T-helper 22 cell (primary cell): ENCODE measurements around the gene RHOBTB1.
"Not testable (repeated sequence)": the region's sequence is repeated elsewhere in the genome, so short reads cannot be mapped to it uniquely, and the experiment has no call there.

ENCODE experiments used
- DNase-seq: peaks from one replicate; pipeline ENCODE4 v3.0.0-alpha.2; 2020; ENCODE audit warnings: low read depth

The RHOBTB1 gene

DNA sequence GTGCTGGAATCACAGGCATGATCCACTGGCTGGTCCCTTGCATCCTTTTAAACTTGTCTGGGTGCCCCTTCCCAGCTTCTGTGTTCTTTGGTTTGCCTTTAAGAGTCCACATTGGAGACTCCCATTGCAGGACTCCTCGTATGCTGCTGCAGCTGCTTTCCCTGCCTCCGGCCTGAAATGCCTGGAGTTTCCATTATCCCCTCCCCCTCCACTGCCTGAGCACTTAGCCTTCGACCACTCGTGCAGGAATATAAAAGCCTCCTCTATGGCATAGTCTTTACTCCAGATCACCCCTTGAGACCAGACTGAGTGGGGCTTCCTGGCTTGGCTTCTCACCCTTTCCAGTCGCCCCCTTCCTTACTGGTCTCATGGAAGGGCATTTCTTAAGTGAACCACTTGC, 80.2 kb downstream of the RHOBTB1 start:
- DNase-seq = no peak

DNA sequence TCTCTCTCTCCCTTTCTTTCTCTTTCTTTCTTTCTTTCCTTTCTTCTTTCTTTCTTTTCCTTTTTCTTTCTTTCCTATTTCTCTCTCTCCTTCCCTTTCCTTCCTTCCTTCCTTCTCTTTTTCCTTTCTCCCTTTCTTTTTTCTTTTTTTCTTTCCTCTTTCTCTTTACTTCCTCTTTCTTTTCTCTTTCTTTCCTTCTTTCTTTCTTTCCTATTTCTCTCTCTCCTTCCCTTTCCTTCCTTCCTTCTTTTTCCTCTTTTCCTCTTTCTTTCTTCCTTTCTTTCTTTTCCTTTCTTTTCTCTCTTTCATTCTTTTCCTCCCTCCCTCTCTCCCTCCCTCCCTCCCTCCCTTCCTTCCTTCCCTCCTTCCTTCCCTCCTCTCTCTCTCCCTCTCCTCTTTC, 81.5 kb downstream of the RHOBTB1 start:
- no peak for DNase-seq

- DNase-seq = no peak
These were observed 87.6 kb downstream of the RHOBTB1 start for GRCh38 chr10:60856405-60856804.

DNA sequence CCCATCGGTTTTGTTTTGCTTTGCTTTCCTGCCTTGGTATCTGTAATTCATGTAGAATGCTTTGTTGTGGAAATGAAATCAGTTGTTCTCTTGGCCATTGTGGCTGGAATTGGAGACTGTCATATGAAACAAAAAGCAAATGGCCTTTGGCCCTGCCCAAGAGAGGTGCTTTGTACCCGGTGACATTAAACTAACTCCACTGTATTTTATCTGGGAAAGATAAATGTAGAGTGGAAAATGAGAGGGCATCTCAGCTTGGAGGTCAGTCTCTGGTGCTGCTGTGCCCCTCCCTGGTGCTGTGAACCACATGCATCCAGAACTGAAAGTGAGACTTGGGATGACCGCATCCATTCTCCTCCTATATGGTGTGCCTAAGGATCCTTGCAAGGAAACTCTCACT, 90.3 kb downstream of the RHOBTB1 start:
- no peak for DNase-seq

GRCh38 chr10:60853107-60853506, 90.9 kb downstream of the RHOBTB1 start:
- DNase-seq = no peak

DNA sequence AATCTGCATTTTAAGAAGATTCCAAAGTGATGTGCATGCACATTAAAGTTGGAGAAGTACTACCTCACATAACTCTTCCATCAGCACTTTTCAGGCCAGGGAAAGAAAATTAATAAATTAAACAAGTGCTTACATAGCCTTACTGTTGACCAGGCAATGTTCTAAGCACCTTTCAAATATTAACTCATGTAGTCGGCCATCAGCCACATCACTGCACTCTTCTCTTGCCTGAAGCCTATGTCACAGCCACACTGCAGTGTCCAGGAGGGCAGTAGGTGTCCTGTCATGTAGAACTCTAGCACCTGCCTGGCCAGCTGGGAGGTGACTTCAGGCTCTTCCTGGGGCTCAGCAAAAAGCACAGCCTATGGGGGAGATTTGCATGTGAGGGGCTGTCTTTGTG, 94.2 kb downstream of the RHOBTB1 start:
- DNase-seq = no peak

GRCh38 chr10:60849217-60849616, 94.8 kb downstream of the RHOBTB1 start:
- no peak for DNase-seq

GRCh38 chr10:60848680-60849079, 95.3 kb downstream of the RHOBTB1 start:
- DNase-seq = no peak

GRCh38 chr10:60848126-60848525, 95.9 kb downstream of the RHOBTB1 start:
- DNase-seq = no peak

- DNase-seq = no peak
These were observed 97.8 kb downstream of the RHOBTB1 start for GRCh38 chr10:60846173-60846572.

GRCh38 chr10:60845038-60845437, 98.9 kb downstream of the RHOBTB1 start:
- DNase-seq = no peak

DNA sequence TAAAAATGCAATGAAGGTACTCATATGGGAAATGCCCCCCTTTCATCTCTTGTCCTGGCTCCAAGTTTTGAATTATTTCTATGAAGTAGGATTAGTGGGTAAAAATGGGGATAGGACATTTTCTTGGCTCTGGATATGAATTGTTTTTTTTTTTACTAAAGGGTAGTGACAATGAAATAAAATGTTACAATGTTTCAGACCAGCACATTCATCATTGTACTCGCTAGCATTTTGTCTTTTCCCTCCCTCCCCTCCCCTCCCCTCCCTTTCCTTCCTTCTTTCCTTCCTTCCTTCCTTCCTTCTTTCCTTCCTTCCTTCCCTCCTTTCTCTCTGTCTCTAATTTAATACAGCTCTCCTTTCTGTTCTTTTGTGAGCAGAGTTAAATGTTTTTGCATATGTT, 101.3 kb downstream of the RHOBTB1 start:
- DNase-seq = no peak

DNA sequence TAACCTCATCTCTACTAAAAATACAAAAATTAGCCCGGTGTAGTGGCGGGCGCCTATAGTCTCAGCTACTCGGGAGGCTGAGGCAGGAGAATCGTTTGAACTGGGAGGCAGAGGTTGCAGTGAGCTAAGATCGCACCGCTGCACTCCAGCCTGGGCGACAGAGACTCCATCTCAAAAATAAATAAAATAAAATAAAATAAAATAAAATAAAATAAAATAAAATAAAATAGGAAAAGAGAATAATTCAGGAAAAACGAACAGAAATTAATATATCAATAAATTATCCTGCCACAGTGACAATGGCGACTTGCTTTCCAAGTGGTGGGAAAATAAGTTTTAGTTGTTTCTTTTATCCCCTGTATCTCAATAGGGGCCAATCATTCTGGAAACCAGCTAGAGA, 102.8 kb downstream of the RHOBTB1 start:
- not testable (repeated sequence) for DNase-seq

DNA sequence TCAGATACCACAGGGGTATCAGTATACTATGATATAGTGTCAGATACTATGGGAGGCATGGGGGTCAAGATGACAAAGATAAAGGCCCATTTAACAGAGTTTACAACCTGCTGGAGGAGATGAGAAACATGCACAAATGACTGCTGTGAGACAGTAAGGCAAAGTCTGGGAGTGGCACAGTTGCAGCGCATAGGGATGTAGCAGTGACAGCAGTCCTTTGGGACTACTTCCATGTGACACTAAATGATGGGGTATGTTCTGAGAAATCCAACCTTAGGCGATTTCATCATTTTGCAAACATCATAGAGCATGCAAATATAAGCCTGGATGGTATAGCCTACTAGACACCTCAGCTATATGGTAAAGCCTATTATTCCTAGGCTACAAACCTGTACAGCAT, 108.9 kb downstream of the RHOBTB1 start:
- DNase-seq = no peak

GRCh38 chr10:60834401-60834800, 109.6 kb downstream of the RHOBTB1 start:
- no peak for DNase-seq

- not testable (repeated sequence) for DNase-seq
These were observed 111.8 kb downstream of the RHOBTB1 start for GRCh38 chr10:60832136-60832535.

GRCh38 chr10:60828489-60828852, 115.5 kb downstream of the RHOBTB1 start:
- DNase-seq = no peak

DNA sequence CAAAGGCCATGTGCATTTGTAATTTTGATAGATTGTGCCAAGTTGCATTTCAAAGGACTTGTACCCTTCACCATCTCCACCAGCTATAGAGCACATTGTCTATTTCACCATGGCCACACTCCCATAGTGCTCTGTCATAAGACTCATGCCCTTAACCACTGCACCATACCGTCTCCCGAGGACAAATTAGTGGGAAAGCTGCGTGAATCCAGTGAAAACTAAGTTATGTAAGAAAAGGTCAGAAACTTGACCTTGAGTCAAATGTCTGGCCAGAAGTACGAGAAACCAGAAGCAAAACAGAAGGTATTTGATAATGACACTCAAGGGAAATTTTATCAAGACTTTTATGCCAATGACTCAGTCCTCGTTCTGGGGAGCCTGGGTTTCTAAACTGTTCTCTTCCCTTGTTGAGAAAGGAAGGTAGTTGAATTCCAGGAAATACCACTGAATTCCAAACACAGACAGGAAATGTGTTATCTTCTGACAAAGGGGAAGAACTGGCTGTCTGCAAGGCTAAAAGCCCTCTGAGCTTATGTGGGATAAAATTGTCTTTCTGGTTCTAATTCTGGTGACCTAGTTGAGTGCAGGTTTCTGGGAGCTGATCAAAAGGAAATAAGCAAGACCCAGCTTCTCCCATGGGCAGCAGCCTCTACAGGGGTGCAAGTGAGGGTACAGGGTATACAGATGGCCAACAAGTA, 116.0 kb downstream of the RHOBTB1 start:
- no peak for DNase-seq

- no peak for DNase-seq
These were observed 118.5 kb downstream of the RHOBTB1 start for GRCh38 chr10:60825520-60825919.

DNA sequence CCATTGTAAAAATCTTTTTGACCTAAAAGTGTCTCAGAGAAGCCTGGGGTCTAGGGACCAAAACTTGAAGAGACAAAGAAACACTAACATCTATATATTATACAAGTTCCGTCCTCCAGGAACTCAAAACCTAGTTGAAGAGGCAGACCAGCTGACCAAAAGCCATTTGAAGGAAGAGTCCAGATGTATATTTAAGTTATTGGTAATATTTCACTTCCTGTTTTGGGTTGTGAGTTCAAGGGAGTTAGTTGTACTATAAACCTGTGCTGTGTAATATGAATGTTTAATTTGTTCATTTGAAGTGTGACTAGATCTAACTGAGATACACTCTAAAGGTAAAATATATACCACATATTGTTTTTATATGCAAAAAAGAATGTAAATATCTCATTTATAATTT, 120.7 kb downstream of the RHOBTB1 start:
- DNase-seq = no peak

GRCh38 chr10:60822809-60823208, 121.2 kb downstream of the RHOBTB1 start:
- DNase-seq = no peak

DNA sequence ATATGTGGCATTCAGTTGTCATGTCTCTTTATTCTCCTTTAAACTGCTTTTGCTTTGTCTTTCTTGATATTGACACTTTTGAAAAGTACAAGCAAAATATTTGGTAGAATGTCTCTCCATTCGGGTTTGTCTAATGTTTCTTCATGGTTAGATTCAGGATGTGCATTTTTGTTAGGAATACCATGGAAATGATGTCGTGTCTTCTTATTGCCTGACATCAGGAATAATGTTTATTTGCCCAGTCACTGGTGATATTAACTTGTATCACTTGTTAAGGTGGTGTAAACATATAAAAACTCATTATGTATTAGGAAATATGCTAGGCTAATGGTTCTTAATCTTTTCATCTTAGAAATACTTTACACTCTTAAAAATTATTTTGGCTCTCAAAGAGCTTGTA, 122.3 kb downstream of the RHOBTB1 start:
- DNase-seq = no peak

GRCh38 chr10:60820093-60820754, 123.8 kb downstream of the RHOBTB1 start:
- no peak for DNase-seq
